GM18861 (cell line): Measurements from ENCODE around the gene TCAF1.

Experiments used
- ATAC-seq: cut with Tn5 transposase; IDR thresholded peaks from one replicate; pipeline ENCODE4 v1.9.1; 2021; ENCODE audit not compliant: unreplicated experiment

Gene TCAF1, protein sequence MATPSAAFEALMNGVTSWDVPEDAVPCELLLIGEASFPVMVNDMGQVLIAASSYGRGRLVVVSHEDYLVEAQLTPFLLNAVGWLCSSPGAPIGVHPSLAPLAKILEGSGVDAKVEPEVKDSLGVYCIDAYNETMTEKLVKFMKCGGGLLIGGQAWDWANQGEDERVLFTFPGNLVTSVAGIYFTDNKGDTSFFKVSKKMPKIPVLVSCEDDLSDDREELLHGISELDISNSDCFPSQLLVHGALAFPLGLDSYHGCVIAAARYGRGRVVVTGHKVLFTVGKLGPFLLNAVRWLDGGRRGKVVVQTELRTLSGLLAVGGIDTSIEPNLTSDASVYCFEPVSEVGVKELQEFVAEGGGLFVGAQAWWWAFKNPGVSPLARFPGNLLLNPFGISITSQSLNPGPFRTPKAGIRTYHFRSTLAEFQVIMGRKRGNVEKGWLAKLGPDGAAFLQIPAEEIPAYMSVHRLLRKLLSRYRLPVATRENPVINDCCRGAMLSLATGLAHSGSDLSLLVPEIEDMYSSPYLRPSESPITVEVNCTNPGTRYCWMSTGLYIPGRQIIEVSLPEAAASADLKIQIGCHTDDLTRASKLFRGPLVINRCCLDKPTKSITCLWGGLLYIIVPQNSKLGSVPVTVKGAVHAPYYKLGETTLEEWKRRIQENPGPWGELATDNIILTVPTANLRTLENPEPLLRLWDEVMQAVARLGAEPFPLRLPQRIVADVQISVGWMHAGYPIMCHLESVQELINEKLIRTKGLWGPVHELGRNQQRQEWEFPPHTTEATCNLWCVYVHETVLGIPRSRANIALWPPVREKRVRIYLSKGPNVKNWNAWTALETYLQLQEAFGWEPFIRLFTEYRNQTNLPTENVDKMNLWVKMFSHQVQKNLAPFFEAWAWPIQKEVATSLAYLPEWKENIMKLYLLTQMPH

DNA sequence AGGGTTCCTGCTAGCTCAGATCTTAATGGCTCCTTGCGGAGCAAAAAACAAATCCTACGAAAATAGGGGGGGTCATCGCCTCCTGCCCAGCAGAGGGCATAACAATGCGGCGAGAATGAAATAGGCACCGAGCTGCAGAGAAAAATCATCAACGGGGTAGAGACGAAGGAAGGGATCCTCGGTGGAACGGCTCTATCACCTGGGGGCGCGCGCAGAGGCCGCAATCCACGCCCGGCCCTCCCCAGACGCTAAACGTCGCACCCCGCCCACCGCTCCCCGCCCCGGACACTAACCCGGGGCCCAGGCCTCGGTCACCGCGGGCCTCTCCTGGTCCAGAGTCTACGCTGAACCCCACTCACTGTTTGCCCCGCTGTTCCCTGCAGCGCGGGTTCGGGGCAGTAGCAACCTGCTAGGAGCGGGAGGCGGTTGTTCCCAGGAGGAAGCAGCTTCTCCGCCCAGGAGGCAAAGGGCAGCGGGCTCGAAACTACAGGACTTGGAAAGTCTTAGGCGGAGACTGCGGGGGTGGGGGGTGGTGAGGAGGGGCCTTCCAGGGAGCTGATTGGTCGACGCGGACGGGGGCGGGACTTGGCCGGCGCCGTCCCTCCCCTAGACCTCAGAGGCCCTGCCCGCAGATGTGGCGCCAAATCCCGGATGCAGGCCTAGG is at the start of gene TCAF1:
TSS of gene TCAF1 (minus strand) at position 509 of the 664 bp plus-strand sequence. CDS start 25,568 bp downstream, outside the sequence.
- ATAC-seq = peak; percentile 77

DNA sequence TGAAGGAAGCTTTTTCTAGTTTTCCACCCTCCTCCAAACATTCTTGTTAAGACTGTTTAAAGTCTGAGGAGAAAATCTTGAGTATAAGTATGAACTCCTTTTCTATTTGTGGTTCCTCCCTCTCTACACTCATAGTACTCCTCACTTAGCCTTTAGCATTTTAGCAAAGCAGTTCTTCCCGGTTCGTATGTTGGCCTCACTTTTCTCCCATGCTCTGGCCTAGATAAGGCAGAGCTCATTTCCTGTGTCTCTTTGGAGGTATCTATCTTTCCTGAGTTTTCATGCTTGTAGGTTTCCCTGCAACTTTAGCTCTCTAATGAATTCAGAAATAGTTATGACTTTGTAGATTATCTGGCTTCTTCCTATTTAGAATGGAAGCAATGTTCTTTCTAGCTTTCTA is 46.8 kb upstream of the TCAF1 start:
- ATAC-seq = no peak

DNA sequence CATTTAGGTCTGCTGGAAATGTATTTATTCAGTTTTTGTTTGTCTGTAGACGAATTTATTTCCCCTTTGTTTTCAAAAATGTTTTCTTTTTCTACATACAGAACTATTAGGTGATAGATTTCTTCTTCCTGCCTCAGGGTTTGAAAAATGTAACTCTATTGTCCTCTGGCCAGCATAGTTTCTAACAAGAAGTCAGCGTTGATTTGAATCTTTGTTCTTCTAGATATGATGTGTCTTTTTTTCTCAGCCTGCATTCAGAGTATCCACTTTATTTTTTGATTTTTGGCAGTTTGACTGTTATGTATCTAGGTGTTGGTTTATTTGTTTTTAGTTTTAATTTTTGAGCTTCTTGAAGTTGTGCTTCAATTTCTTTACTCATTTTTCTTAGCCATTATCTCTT is 45.1 kb upstream of the TCAF1 start:
- no peak for ATAC-seq

DNA sequence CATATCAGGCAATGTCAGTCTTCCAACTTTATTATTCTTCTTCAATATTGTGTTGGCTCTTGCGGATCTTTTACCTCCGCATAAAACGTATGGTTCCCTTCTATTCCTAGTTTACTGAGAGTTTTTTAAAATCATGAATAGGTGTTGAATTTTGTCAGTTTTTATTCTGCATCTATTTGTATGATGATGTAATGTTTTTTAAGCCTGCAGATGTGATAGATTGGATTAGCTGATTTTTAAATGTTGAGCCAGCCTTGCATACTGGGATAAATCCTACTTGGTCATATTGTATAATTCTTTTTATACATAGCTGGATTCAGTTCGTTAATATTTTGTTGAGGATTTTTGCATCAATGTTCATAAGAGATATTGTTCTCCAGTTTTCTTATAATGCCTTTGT is 43.4 kb upstream of the TCAF1 start:
- ATAC-seq = no peak

DNA sequence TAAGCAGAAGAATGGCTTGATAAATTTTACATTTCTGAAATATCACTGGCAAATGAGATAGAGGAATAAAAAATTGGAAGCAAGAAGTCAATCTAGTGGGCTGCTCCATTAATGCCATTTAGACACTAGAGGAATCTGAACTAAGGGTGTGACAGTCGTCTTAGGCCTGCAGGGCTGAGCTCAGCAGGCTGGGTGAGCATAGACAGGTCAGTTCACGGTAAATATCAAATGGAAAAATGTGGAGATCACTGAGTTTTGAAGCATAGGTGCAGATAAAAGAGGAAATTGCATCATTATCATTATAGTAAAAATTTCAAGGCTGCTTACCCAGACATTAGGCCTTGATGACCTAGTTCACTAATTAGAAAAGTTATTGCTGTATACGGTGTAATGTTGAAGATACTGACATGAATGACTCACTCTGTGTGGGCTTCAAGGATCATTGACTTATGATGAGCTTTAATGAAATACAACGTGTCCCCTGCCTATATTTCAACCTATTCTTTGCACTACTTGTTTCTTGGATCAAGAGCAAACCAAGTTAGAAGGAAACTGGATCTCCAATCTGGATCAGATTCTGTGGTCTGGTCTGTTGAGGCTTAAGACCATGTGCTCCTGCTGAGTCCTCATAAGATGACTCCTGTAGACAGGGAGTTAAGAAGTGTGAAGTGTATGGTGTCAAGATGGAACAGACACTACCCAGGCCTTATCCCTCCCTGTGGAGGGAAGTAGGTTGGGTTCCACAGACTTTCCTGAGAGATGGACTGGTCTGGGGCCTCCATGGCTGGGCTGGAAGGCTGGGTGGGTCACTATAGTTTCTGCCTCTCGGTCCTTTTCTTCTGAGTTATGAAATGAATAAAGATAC is 36.6 kb upstream of the TCAF1 start:
- no peak for ATAC-seq

- ATAC-seq = no peak
Observed at GRCh38 chr7:143936087-143937009, 34.4 kb upstream of the TCAF1 start.

- no peak for ATAC-seq
Observed at GRCh38 chr7:143934526-143935325, 32.8 kb upstream of the TCAF1 start, which contains the start of gene OR2F2. Gene OR2F2, plus strand, starts transcription at chr7:143935233. Its CDS starts 0 bp downstream, at chr7:143935233.

DNA sequence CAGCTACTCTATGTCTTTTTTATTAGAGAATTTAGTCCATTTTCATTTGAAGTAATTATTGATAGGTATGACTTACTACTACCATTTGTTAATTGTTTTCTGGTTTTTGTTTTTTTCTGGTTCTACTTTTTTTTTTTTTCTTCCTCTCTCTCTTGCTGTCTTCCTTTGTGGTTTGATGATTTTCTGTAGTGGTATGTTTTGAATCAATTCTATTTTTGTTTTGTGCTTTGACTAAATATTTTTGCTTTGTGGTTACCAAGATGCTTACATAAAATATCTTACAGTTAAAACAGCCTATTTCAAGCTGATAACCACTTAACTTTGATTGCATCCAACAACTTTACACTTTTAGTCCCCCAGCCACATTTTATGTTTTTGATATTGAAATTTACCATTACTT is 29.8 kb upstream of the TCAF1 start:
- no peak for ATAC-seq

DNA sequence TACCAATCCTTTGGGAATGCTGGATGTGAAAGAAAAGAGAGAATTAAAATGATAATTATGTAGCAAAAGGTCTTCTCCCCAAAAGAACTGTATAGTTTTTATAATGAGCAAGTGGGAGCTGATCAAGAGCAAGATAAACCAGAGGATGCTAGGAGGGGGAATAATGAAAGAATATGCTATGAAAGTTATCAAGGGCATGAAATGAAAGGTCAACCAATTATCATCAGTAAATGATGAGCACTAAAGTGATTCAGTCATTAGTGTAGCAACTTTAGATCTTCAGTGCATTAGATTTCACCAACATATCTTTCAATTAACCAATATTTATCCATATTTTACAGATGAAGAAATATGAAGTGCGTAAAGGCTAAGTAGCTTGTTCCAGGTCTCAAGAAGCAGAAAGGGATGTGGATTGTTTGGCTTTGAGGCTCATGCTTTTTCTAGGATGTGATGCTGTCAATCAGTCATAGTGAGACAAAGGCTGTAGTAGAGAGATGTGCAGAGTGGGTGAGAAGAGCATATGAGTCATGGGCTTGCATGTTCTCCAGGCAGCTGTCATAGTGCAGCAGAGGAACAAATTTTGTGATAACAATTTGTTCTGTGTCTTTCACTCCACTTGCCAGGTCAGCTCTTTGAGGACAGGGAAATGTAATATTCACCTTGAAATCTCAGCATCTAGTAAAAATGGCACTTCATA is 27.4 kb upstream of the TCAF1 start:
- ATAC-seq = no peak

DNA sequence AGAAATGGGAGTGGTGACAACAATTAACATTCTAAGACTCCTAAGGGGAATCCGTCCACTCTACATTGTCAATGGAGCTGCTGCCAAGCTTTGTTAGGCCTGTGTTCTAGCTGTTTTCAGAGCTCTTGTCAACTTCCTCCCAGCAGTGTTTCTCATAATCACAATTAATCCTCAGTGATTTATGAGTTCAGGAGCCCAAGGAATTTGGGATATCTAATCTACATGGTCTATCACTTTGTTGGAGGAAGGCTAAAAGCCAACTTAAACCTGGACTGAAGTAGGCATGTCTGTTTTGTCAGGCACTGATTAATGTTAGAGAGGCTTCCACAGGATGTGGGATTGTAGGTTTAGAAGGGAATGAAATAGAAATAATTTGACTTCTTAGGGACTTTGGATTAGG is 22.9 kb upstream of the TCAF1 start:
- ATAC-seq = no peak

GRCh38 chr7:143914938-143915652 is 13.1 kb upstream of the TCAF1 start:
- no peak for ATAC-seq

DNA sequence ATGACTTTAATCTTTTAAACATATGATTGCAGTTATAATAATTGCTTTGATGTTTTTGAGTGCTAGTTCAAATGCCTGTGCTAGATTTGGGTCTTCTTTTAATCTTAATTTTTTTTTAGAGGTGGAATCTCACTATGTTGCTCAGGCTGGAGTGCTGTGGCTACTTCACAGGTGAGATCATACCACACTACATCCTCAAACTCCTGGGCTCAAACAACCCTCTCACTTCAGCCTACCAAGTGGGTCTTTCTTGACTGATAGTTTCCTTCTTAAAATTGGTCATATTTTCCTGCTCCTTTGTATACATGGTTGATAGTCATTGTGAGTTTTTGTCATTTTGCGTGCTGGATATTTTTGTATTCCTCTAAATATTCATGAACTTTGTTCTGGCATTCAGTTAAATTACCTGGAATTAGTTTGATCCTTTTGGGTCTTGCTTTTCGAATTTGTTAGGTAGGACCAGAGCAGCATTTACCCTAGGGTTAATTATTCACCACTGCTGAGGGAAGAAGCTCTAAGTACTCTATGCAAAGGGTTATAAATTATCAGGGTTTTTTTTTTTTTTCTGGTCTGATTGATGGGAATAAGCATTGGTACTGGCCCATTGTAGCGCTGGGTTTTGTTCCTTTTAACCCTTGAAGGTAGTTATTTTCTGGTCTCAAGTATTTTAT is 12.1 kb upstream of the TCAF1 start:
- no peak for ATAC-seq

DNA sequence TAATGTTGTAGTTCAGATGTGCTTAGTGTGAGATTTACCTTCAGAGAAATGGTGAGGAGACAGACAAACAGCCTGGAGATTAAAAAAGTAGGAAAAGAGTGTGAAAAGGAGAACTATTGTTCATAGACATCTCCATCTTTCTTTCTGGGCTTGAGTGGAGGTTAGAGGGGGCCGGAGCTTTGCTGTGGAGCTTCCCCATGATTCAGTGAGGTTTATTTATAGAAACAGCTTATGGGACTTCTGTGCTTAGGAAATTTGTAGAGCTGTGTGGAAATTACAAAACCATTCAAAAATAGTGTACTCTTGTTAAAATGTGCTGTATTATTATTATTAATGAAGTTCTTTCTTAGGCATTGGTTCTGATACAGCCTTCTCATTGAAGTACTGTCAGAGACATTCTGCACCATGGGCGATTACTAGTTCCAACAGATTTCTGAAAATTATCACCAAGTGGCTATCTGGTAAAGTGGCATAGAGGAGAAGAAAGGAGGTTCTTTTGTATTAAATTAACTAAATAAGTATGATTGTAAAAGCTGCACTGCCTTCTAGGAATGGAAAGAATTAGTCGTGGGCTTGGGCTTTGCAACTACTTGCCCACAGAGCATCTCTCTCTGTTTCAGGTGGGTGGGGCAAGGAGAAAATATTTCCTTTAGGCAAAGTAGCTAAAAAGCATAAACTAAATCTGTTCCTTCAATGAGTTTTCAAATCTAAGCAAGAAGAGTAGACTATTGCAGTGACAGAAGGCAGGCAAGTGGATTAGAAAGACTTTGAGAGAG is 8.7 kb upstream of the TCAF1 start:
- ATAC-seq = no peak

DNA sequence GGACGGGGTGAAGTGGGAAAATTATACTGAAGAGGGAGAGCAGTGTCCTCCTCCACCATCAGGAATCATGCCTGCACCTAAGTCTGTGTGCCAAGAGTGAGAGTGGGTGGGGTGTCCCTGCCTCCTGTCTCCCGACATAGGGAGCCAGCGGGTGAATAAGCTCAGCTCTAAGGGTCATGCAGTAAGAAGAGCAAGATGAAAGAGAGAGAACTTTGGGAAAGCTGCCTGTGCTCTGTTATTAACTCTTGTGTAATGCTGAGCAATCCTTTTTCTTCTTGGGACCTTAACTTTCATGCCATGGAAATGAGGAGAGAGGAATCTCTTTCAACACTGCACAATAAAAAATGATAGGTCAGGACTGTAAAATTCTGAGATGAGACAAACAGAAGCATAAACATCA is 7.9 kb upstream of the TCAF1 start:
- no peak for ATAC-seq

- no peak for ATAC-seq
Observed at GRCh38 chr7:143908120-143908519, 6.1 kb upstream of the TCAF1 start.

- ATAC-seq = no peak
Observed at GRCh38 chr7:143906895-143907294, 4.9 kb upstream of the TCAF1 start.
